ENCODE measurements around the gene PLBD1. TPM values are rescaled to one million over a fixed set of nuclear protein-coding genes. Genes with fewer than 3 reads are reported as not detected.
A peak's percentile ranks its signal among the peaks of the same experiment; 100 is the strongest.

The PLBD1 gene
- total RNA-seq, 1 experiment from 2014 or later = 49.6 TPM

- TF ChIP-seq, protein P1, sequence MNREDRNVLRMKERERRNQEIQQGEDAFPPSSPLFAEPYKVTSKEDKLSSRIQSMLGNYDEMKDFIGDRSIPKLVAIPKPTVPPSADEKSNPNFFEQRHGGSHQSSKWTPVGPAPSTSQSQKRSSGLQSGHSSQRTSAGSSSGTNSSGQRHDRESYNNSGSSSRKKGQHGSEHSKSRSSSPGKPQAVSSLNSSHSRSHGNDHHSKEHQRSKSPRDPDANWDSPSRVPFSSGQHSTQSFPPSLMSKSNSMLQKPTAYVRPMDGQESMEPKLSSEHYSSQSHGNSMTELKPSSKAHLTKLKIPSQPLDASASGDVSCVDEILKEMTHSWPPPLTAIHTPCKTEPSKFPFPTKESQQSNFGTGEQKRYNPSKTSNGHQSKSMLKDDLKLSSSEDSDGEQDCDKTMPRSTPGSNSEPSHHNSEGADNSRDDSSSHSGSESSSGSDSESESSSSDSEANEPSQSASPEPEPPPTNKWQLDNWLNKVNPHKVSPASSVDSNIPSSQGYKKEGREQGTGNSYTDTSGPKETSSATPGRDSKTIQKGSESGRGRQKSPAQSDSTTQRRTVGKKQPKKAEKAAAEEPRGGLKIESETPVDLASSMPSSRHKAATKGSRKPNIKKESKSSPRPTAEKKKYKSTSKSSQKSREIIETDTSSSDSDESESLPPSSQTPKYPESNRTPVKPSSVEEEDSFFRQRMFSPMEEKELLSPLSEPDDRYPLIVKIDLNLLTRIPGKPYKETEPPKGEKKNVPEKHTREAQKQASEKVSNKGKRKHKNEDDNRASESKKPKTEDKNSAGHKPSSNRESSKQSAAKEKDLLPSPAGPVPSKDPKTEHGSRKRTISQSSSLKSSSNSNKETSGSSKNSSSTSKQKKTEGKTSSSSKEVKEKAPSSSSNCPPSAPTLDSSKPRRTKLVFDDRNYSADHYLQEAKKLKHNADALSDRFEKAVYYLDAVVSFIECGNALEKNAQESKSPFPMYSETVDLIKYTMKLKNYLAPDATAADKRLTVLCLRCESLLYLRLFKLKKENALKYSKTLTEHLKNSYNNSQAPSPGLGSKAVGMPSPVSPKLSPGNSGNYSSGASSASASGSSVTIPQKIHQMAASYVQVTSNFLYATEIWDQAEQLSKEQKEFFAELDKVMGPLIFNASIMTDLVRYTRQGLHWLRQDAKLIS (CRISPR knock-in tag; IDR thresholded peaks at IDR 0.05; ENCODE audit: borderline replicate concordance) = no peak
- TF ChIP-seq KAT7 (CRISPR knock-in tag; IDR thresholded peaks at IDR 0.05; ENCODE audit: borderline replicate concordance) (no peak), ARID4B (CRISPR knock-in tag; IDR thresholded peaks at IDR 0.05; ENCODE audit: borderline replicate concordance) (no peak), MYBL2 (CRISPR knock-in tag; IDR thresholded peaks at IDR 0.05) (no peak), STAT6 (CRISPR knock-in tag; conservative IDR thresholded peaks at IDR 0.05; ENCODE audit: low read depth) (no peak)
Observed at GRCh38 chr12:14572401-14572800, 4.7 kb upstream of the PLBD1 start (continued).

GRCh38 chr12:14571779-14572178 is 4.1 kb upstream of the PLBD1 start:
- TF ChIP-seq, protein P2, sequence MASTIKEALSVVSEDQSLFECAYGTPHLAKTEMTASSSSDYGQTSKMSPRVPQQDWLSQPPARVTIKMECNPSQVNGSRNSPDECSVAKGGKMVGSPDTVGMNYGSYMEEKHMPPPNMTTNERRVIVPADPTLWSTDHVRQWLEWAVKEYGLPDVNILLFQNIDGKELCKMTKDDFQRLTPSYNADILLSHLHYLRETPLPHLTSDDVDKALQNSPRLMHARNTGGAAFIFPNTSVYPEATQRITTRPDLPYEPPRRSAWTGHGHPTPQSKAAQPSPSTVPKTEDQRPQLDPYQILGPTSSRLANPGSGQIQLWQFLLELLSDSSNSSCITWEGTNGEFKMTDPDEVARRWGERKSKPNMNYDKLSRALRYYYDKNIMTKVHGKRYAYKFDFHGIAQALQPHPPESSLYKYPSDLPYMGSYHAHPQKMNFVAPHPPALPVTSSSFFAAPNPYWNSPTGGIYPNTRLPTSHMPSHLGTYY (CRISPR knock-in tag; IDR thresholded peaks at IDR 0.05) = no peak
- TF ChIP-seq GTF2I (CRISPR knock-in tag; conservative IDR thresholded peaks at IDR 0.05) = no peak
- TF ChIP-seq, protein P3, sequence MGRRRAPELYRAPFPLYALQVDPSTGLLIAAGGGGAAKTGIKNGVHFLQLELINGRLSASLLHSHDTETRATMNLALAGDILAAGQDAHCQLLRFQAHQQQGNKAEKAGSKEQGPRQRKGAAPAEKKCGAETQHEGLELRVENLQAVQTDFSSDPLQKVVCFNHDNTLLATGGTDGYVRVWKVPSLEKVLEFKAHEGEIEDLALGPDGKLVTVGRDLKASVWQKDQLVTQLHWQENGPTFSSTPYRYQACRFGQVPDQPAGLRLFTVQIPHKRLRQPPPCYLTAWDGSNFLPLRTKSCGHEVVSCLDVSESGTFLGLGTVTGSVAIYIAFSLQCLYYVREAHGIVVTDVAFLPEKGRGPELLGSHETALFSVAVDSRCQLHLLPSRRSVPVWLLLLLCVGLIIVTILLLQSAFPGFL (CRISPR knock-in tag; IDR thresholded peaks at IDR 0.05; ENCODE audit: borderline replicate concordance) = no peak
- no peaks in the 10 kb centered on the region for H3K9me3 Mint-ChIP-seq
- DNase-seq (ENCODE audit: low spot score) (no peak), ATAC-seq (no peak)
- H3K4me3 Mint-ChIP-seq = no peak overlapping the region
- H3K27me3 Mint-ChIP-seq (ENCODE audit: low read depth) = peaks cover 11% of the 10 kb centered on the region
- H3K27ac Mint-ChIP-seq = no peak overlapping the region
- ChIA-PET CTCF (interaction anchor here (0.8 to 2.5 kb wide), 6 partner anchors 9 to 332 kb away, joined by 3 to 15 read pairs (median 4); no protein-coding TSS in a partner anchor), POLR2A (no interaction called here)
- H3K36me3 Mint-ChIP-seq = no peaks in the 10 kb centered on the region
- peaks cover 49% of the 10 kb centered on the region for H3K4me1 Mint-ChIP-seq

GRCh38 chr12:14570231-14570630 is 2.5 kb upstream of the PLBD1 start:
- ChIA-PET POLR2A (no interaction called here), CTCF (interaction anchor here (1.6 kb wide), 1 partner anchor 116 kb away, joined by 3 read pairs; no protein-coding TSS in a partner anchor)
- Mint-ChIP-seq H3K4me1 (peaks cover 54% of the 10 kb centered on the region), H3K36me3 (no peaks in the 10 kb centered on the region), H3K27me3 (ENCODE audit: low read depth) (peaks cover 11% of the 10 kb centered on the region), H3K27ac (peak overlapping the region; percentile 57; the same call in 1 of the 2 replicates), H3K4me3 (no peak overlapping the region; the same call in 1 of the 2 replicates), H3K9me3 (no peaks in the 10 kb centered on the region)
- DNase-seq (ENCODE audit: low spot score) = no peak
- ATAC-seq = no peak
- no peak for TF ChIP-seq ZNF423 (CRISPR knock-in tag; IDR thresholded peaks at IDR 0.05)
- no peak for TF ChIP-seq ZNF232 (CRISPR knock-in tag; IDR thresholded peaks at IDR 0.05)
- TF ChIP-seq MXD4 (CRISPR knock-in tag; IDR thresholded peaks at IDR 0.05; ENCODE audit: borderline replicate concordance) = no peak
- TF ChIP-seq JUN (CRISPR knock-in tag; IDR thresholded peaks at IDR 0.05) = no peak
- TF ChIP-seq ZNF396 (CRISPR knock-in tag; IDR thresholded peaks at IDR 0.05; ENCODE audit: borderline replicate concordance) = no peak
- TF ChIP-seq, protein P4, sequence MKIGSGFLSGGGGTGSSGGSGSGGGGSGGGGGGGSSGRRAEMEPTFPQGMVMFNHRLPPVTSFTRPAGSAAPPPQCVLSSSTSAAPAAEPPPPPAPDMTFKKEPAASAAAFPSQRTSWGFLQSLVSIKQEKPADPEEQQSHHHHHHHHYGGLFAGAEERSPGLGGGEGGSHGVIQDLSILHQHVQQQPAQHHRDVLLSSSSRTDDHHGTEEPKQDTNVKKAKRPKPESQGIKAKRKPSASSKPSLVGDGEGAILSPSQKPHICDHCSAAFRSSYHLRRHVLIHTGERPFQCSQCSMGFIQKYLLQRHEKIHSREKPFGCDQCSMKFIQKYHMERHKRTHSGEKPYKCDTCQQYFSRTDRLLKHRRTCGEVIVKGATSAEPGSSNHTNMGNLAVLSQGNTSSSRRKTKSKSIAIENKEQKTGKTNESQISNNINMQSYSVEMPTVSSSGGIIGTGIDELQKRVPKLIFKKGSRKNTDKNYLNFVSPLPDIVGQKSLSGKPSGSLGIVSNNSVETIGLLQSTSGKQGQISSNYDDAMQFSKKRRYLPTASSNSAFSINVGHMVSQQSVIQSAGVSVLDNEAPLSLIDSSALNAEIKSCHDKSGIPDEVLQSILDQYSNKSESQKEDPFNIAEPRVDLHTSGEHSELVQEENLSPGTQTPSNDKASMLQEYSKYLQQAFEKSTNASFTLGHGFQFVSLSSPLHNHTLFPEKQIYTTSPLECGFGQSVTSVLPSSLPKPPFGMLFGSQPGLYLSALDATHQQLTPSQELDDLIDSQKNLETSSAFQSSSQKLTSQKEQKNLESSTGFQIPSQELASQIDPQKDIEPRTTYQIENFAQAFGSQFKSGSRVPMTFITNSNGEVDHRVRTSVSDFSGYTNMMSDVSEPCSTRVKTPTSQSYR (CRISPR knock-in tag; IDR thresholded peaks at IDR 0.05) = no peak
- no peak for TF ChIP-seq TP53 (CRISPR knock-in tag; IDR thresholded peaks at IDR 0.05)

All from WTC11 (cell line).